Natural killer cell (primary cell): ENCODE data around the gene SPDEF. TPM values are rescaled to one million over a fixed set of nuclear protein-coding genes. Genes with fewer than 3 reads are reported as not detected.

Experiments used
- ATAC-seq, 3 donors: fragments of 150-1000 bp in 2 of 3; fragments of 200-7000 bp in 1 of 3; cut with Tn5 transposase; 1 replicate in 1 of 3; 2 replicates in 2 of 3; pipeline ENCODE4 v1.10.0; 2021; ENCODE audit warnings: mild to moderate bottlenecking in 2 of 3, moderate library complexity in 2 of 3
- DNase-seq, 2 donors: peaks; one replicate each; pipeline versions ENCODE4 v3.0.0 to v3.0.0-alpha.2; 2013 to 2021; ENCODE audit warnings: mixed read lengths in 1 of 2
- H3K27ac ChIP-seq: one replicate; pipeline ENCODE4 v1.5.1; 2013; ENCODE audit warnings: mild to moderate bottlenecking, low read length
- H3K27me3 ChIP-seq: one replicate; pipeline ENCODE4 v1.6.1; 2013; ENCODE audit warnings: low read length; ENCODE audit not compliant: control insufficient read depth, insufficient read depth
- H3K36me3 ChIP-seq: one replicate; pipeline ENCODE4 v1.6.1; 2013; ENCODE audit warnings: low read length; ENCODE audit not compliant: control insufficient read depth, insufficient read depth
- H3K4me1 ChIP-seq: one replicate; pipeline ENCODE4 v1.6.1; 2013; ENCODE audit warnings: low read length; ENCODE audit not compliant: control insufficient read depth, insufficient read depth
- H3K4me3 ChIP-seq: one replicate; pipeline ENCODE4 v1.5.1; 2013; ENCODE audit warnings: low read length
- H3K9me3 ChIP-seq: one replicate; pipeline ENCODE4 v1.6.1; 2013; ENCODE audit warnings: low read length; ENCODE audit not compliant: control insufficient read depth, insufficient read depth
- H3K27ac Mint-ChIP-seq, 2 donors: one replicate each; pipeline ENCODE4 v1.8.0; 2022; ENCODE audit warnings: mild to moderate bottlenecking in 2 of 2, mixed read lengths in 2 of 2, moderate library complexity in 1 of 2
- H3K27me3 Mint-ChIP-seq, 2 donors: one replicate each; pipeline ENCODE4 v1.8.0; 2022; ENCODE audit warnings: low read depth in 2 of 2, mixed read lengths in 2 of 2
- H3K36me3 Mint-ChIP-seq: one replicate; pipeline ENCODE4 v1.8.0; 2022; ENCODE audit warnings: mixed read lengths
- H3K4me1 Mint-ChIP-seq, 2 donors: one replicate each; pipeline ENCODE4 v1.8.0; 2022; ENCODE audit warnings: mixed read lengths in 2 of 2
- H3K4me3 Mint-ChIP-seq: one replicate; pipeline ENCODE4 v1.8.0; 2022; ENCODE audit warnings: mild to moderate bottlenecking, moderate library complexity, mixed read lengths
- H3K9me3 Mint-ChIP-seq, 2 donors: one replicate each; pipeline ENCODE4 v1.8.0; 2022; ENCODE audit warnings: mixed read lengths in 2 of 2
- CTCF ChIP-seq: fragments of 200-600 bp; IDR thresholded peaks from one replicate; pipeline ENCODE4 v1.8.0; 2022; ENCODE audit warnings: antibody characterized with exemption
- WGBS: methylation state at CpG from one replicate; pipeline ENCODE4 v1.1.7; 2013; ENCODE audit warnings: missing lambda C conversion rate; ENCODE audit not compliant: insufficient coverage; 5-methylcytosine and 5-hydroxymethylcytosine counted together
- intact Hi-C: fragments of 100-400 bp; cut with micrococcal nuclease; formaldehyde crosslinking; loops from one replicate; pipeline ENCODE4 v1.14.2; 2022
- total RNA-seq, 4 donors: library from RNA; stranded (reverse); fragments of 120-200 nt in 1 of 4; gene quantifications; one replicate each; pipeline versions ENCODE4 v1.2.3 to v1.2.4, GENCODE V29; 2013 to 2022

SPDEF gene
- total RNA-seq, 3 donors from 2014 or later (not counting 1 experiment from before 2014, with no cell fraction given): 0.25 to 0.68 (median 0.45) TPM

- H3K4me3 ChIP-seq: peak overlapping the region; percentile 27
Measured at GRCh38 chr6:34531580-34532201, 24.4 kb downstream of the SPDEF start.

GRCh38 chr6:34530753-34531365 is 25.3 kb downstream of the SPDEF start:
- no peak overlapping the region for H3K27ac ChIP-seq
- H3K4me1 ChIP-seq: peaks cover 18% of the 10 kb centered on the region
- no peaks in the 10 kb centered on the region for H3K36me3 ChIP-seq
- Mint-ChIP-seq H3K4me3 (no peak overlapping the region), H3K9me3 (no peaks in the 10 kb centered on the region), H3K4me1 (peaks cover 7 to 8% of the 10 kb centered on the region in 2 donors), H3K27me3 (no peaks in the 10 kb centered on the region), H3K36me3 (no peaks in the 10 kb centered on the region), H3K27ac (no peak overlapping the region)
- H3K4me3 ChIP-seq: no peak overlapping the region
- intact Hi-C loops: no loop called here
- no peaks in the 10 kb centered on the region for H3K9me3 ChIP-seq
- TF ChIP-seq CTCF: no peak
- no peak for ATAC-seq
- DNase-seq: no peak
- no peaks in the 10 kb centered on the region for H3K27me3 ChIP-seq
- 92% methylated on average over 18 of the region's 18 CpGs for WGBS

More at GRCh38 chr6:34531580-34532201, 24.4 kb downstream of the SPDEF start:
- Histone ChIP-seq H3K27ac (peak overlapping the region; percentile 55), H3K4me1 (peaks cover 9% of the 10 kb centered on the region), H3K9me3 (no peaks in the 10 kb centered on the region), H3K27me3 (no peaks in the 10 kb centered on the region), H3K36me3 (no peaks in the 10 kb centered on the region)
- 80% methylated on average over 29 of the region's 29 CpGs for WGBS
- no peaks in the 10 kb centered on the region for H3K27me3 Mint-ChIP-seq
- intact Hi-C loops: no loop called here
- peak overlapping the region; percentile 31 for H3K4me3 Mint-ChIP-seq
- ATAC-seq (peak in 1 of 3 donors; percentile 55), DNase-seq (no peak)
- no peak overlapping the region for H3K27ac Mint-ChIP-seq
- TF ChIP-seq CTCF: no peak
- peaks cover 7 to 8% of the 10 kb centered on the region in 2 donors for H3K4me1 Mint-ChIP-seq
- H3K9me3 Mint-ChIP-seq: no peaks in the 10 kb centered on the region
- no peaks in the 10 kb centered on the region for H3K36me3 Mint-ChIP-seq

GRCh38 chr6:34529665-34530327 is 26.3 kb downstream of the SPDEF start:
- Histone ChIP-seq H3K27ac (no peak overlapping the region), H3K27me3 (no peaks in the 10 kb centered on the region), H3K4me1 (peaks cover 20% of the 10 kb centered on the region), H3K9me3 (no peaks in the 10 kb centered on the region), H3K4me3 (no peak overlapping the region), H3K36me3 (no peaks in the 10 kb centered on the region)
- no peaks in the 10 kb centered on the region for H3K27me3 Mint-ChIP-seq
- H3K36me3 Mint-ChIP-seq: no peaks in the 10 kb centered on the region
- intact Hi-C loops: loop anchor here (5.0 kb wide), 1 partner anchor 287 kb away; no protein-coding TSS in a partner anchor
- WGBS: 94% methylated on average over 10 of the region's 10 CpGs
- H3K4me1 Mint-ChIP-seq: peaks cover 7 to 8% of the 10 kb centered on the region in 2 donors
- H3K9me3 Mint-ChIP-seq: no peaks in the 10 kb centered on the region
- TF ChIP-seq CTCF: no peak
- H3K4me3 Mint-ChIP-seq: no peak overlapping the region
- no peak overlapping the region for H3K27ac Mint-ChIP-seq
- DNase-seq (no peak), ATAC-seq (no peak)
